ENCODE results near the gene IL5.

Gene IL5

GRCh38 chr5:132497488-132497997 is 45.8 kb downstream of the IL5 start:
- TF ChIP-seq TCF12 (IDR thresholded peaks at IDR 0.05; ENCODE audit: low read depth), result peak; percentile 92
- TF ChIP-seq, protein P1, sequence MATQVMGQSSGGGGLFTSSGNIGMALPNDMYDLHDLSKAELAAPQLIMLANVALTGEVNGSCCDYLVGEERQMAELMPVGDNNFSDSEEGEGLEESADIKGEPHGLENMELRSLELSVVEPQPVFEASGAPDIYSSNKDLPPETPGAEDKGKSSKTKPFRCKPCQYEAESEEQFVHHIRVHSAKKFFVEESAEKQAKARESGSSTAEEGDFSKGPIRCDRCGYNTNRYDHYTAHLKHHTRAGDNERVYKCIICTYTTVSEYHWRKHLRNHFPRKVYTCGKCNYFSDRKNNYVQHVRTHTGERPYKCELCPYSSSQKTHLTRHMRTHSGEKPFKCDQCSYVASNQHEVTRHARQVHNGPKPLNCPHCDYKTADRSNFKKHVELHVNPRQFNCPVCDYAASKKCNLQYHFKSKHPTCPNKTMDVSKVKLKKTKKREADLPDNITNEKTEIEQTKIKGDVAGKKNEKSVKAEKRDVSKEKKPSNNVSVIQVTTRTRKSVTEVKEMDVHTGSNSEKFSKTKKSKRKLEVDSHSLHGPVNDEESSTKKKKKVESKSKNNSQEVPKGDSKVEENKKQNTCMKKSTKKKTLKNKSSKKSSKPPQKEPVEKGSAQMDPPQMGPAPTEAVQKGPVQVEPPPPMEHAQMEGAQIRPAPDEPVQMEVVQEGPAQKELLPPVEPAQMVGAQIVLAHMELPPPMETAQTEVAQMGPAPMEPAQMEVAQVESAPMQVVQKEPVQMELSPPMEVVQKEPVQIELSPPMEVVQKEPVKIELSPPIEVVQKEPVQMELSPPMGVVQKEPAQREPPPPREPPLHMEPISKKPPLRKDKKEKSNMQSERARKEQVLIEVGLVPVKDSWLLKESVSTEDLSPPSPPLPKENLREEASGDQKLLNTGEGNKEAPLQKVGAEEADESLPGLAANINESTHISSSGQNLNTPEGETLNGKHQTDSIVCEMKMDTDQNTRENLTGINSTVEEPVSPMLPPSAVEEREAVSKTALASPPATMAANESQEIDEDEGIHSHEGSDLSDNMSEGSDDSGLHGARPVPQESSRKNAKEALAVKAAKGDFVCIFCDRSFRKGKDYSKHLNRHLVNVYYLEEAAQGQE (IDR thresholded peaks at IDR 0.05; ENCODE audit: low read depth), result no peak
- peak; percentile 89 for TF ChIP-seq NFIC (IDR thresholded peaks at IDR 0.05)
- peak; percentile 87; the same call in 1 of the 2 replicates for TF ChIP-seq EP300 (IDR thresholded peaks at IDR 0.05; ENCODE audit: borderline replicate concordance)
- TF ChIP-seq MAX (IDR thresholded peaks at IDR 0.05), result peak; percentile 52; the same call in 1 of the 2 replicates
- TF ChIP-seq TAF1 (IDR thresholded peaks at IDR 0.05; ENCODE audit: low read depth), result no peak
- peak; percentile 92; the same call in 1 of the 2 replicates for TF ChIP-seq ZBTB7A (IDR thresholded peaks at IDR 0.05; ENCODE audit: low read depth)
- TF ChIP-seq FOXM1 (IDR thresholded peaks at IDR 0.05; ENCODE audit: borderline replicate concordance, low read depth), result peak; percentile 29; the same call in 1 of the 2 replicates
- peak; percentile 5; the same call in 1 of the 2 replicates for TF ChIP-seq RAD21 (IDR thresholded peaks at IDR 0.05; ENCODE audit: low read depth)
- peak; percentile 35; the same call in 1 of the 2 replicates for TF ChIP-seq YY1 (IDR thresholded peaks at IDR 0.05; ENCODE audit: low read depth)
- TF ChIP-seq TEAD4 (IDR thresholded peaks at IDR 0.05), result peak; percentile 97
- TF ChIP-seq, protein P2, sequence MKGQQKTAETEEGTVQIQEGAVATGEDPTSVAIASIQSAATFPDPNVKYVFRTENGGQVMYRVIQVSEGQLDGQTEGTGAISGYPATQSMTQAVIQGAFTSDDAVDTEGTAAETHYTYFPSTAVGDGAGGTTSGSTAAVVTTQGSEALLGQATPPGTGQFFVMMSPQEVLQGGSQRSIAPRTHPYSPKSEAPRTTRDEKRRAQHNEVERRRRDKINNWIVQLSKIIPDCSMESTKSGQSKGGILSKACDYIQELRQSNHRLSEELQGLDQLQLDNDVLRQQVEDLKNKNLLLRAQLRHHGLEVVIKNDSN (IDR thresholded peaks at IDR 0.05), result no peak

GRCh38 chr5:132496631-132497487 is 46.5 kb downstream of the IL5 start:
- TF ChIP-seq TAF1 (IDR thresholded peaks at IDR 0.05; ENCODE audit: low read depth) (peak; percentile 53), TCF12 (IDR thresholded peaks at IDR 0.05; ENCODE audit: low read depth) (peak; percentile 9; the same call in 1 of the 2 replicates), YY1 (IDR thresholded peaks at IDR 0.05; ENCODE audit: low read depth) (0 out of 2 replicates have a peak, but pooled peaks have one; percentile 8), CREB1 (IDR thresholded peaks at IDR 0.05; ENCODE audit: low read depth) (no peak), ZBTB7A (IDR thresholded peaks at IDR 0.05; ENCODE audit: low read depth) (no peak), EGR1 (IDR thresholded peaks at IDR 0.05) (0 out of 2 replicates have a peak, but pooled peaks have one; percentile 14), MAX (IDR thresholded peaks at IDR 0.05) (peak; percentile 40)
- TF ChIP-seq, protein P1 (IDR thresholded peaks at IDR 0.05; ENCODE audit: low read depth), result 0 out of 2 replicates have a peak, but pooled peaks have one; percentile 10
- TF ChIP-seq, protein P2 (IDR thresholded peaks at IDR 0.05), result no peak

- peak; percentile 47; the same call in 1 of the 2 replicates for TF ChIP-seq EP300 (IDR thresholded peaks at IDR 0.05; ENCODE audit: borderline replicate concordance)
- no peak for TF ChIP-seq CREB1 (IDR thresholded peaks at IDR 0.05; ENCODE audit: low read depth)
- peak; percentile 66; the same call in 1 of the 2 replicates for TF ChIP-seq TEAD4 (IDR thresholded peaks at IDR 0.05)
- peak; percentile 46 for TF ChIP-seq NFIC (IDR thresholded peaks at IDR 0.05)
These were observed 47.1 kb downstream of the IL5 start for GRCh38 chr5:132496191-132496630.

GRCh38 chr5:132495667-132496190 is 47.6 kb downstream of the IL5 start:
- TF ChIP-seq YY1 (IDR thresholded peaks at IDR 0.05; ENCODE audit: low read depth) (peak; percentile 73), NFIC (IDR thresholded peaks at IDR 0.05) (peak; percentile 73), EGR1 (IDR thresholded peaks at IDR 0.05) (peak; percentile 74), MAX (IDR thresholded peaks at IDR 0.05) (no peak; the same call in 1 of the 2 replicates), EP300 (IDR thresholded peaks at IDR 0.05; ENCODE audit: borderline replicate concordance) (peak; percentile 41), ZBTB7A (IDR thresholded peaks at IDR 0.05; ENCODE audit: low read depth) (peak; percentile 93), TAF1 (IDR thresholded peaks at IDR 0.05; ENCODE audit: low read depth) (peak; percentile 37), FOXM1 (IDR thresholded peaks at IDR 0.05; ENCODE audit: borderline replicate concordance, low read depth) (no peak), CEBPB (IDR thresholded peaks at IDR 0.05) (0 out of 2 replicates have a peak, but pooled peaks have one; percentile 9), CREB1 (IDR thresholded peaks at IDR 0.05; ENCODE audit: low read depth) (no peak)

DNA sequence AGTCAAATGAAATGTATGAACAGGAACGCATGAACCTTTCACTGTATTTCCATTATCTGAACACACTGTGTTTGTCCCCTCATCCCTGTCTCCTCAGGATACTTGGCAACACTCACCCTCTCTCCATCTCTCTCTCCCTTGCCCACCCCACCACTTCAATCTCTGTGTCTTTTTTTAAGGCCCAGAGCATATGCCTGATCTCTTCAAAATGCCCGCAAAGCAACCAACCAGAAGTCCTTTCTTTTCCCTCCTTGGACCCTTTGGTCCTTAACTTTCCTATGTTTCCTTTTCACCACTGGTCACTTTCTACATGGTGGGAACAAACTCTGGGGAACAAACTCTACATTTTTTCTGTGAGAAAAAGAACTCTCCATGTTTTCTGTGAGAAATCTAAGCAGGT is 49.5 kb downstream of the IL5 start:
- TF ChIP-seq EP300 (IDR thresholded peaks at IDR 0.05; ENCODE audit: borderline replicate concordance) (no peak), TCF12 (IDR thresholded peaks at IDR 0.05; ENCODE audit: low read depth) (no peak), CREB1 (IDR thresholded peaks at IDR 0.05; ENCODE audit: low read depth) (no peak), NFIC (IDR thresholded peaks at IDR 0.05) (no peak), MAX (IDR thresholded peaks at IDR 0.05) (no peak), EGR1 (IDR thresholded peaks at IDR 0.05) (no peak), FOXM1 (IDR thresholded peaks at IDR 0.05; ENCODE audit: borderline replicate concordance, low read depth) (no peak), RAD21 (IDR thresholded peaks at IDR 0.05; ENCODE audit: low read depth) (no peak), TAF1 (IDR thresholded peaks at IDR 0.05; ENCODE audit: low read depth) (no peak), TEAD4 (IDR thresholded peaks at IDR 0.05) (no peak), CEBPB (IDR thresholded peaks at IDR 0.05) (no peak), ZBTB7A (IDR thresholded peaks at IDR 0.05; ENCODE audit: low read depth) (no peak), YY1 (IDR thresholded peaks at IDR 0.05; ENCODE audit: low read depth) (no peak)
- TF ChIP-seq, protein P2 (IDR thresholded peaks at IDR 0.05), result no peak
- TF ChIP-seq, protein P1 (IDR thresholded peaks at IDR 0.05; ENCODE audit: low read depth), result no peak

Data from Ishikawa (cell line).